Stimulated activated CD4-positive, alpha-beta T cell treated with anti-CD3 and anti-CD28 coated beads, TNF-alpha, amount 100 ng/mL, for 24 hours (primary cell): Measurements from ENCODE around the gene ALG2.

Experiments used
- DNase-seq, 3 experiments: peaks; one replicate each; pipeline ENCODE4 v3.0.0-alpha.2; 2020; ENCODE audit warnings: low read depth in 3 of 3

ALG2 gene

DNA sequence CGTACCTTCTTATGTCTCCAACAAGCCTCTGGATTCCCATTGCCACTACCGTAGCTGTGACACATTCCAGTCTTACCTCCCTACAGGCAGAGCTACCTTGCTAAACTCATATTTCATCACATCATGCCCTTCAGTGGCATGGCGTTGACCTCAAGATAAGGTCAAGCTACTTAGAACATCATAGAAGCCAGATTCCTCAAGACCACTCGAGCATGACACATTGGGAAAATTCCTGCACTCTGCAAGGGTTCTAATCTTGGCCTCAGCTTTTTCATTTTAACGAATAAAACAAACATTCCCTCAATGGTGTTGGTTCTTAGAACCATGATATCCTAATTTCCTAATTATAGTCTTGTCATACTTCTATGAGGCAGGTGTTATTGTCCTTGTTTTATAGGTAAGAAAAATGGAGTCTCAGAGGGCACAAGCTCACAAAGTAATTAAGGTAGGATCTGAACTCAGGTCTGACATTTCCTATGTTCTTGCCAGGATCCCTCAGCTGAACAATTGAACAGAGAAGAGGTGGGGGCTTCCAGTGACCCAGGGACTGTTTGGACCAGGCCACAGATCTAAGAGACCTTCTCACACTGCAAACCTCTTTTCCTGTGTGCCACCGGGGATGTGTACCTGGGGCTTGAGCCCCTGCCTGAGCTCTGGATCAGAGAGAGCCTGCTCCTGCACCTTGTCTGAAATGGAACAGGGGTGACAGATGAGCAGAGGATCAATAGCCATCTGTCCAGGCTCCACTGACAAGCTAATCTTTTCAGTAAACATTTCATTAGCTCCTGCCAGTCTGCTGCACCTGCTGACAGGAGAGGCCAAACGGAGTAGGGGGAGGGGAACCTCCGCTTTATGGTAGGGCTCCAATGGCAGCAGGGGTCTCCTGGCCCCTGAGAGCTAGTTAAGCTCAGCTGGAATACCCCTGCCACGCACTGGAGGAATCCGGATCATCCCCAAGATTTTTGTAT is 49.3 kb downstream of the ALG2 start:
- no peak for DNase-seq

DNA sequence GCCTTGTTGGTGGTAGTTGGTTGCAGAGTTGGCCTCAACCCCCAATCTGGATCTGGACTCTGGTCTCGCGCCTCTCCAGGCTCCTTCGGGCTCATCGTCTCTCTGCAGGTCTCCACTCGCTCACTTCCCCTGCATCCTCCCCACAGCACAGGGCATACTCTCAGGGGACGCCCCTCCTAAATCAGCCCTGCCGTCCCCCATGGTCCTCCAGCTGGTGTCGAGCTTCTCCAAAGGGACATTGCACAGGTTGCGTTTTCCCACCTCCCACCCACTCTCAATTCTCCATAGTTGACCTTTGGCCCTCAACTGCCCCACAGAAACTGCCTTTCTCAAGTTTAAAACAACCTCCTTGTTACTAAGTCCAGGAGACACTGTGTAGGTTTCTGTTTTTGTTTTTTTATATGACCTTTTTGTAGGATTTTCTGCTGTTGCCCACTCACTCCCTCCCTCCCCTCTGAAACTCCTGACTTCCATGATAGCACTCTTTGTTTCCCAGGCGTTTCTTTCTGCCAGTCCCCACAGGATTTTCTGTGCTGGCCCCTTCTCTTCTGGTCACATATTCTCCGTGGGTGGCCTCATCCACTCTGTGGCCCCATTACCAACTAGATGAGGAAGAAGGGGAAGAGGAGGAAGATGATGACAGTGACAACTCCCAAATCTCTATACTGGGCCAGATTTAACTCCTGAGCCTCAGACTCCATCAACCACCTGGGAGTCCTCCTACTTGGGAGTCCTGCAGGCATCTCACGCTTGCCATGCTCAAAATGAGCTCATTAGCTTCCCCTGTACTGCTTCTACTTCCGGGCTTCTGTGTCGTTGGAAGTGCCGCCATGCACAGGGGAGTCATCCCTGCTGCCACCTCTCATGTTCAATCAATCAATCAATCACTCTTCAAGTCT is 50.3 kb downstream of the ALG2 start:
- DNase-seq = no peak

DNA sequence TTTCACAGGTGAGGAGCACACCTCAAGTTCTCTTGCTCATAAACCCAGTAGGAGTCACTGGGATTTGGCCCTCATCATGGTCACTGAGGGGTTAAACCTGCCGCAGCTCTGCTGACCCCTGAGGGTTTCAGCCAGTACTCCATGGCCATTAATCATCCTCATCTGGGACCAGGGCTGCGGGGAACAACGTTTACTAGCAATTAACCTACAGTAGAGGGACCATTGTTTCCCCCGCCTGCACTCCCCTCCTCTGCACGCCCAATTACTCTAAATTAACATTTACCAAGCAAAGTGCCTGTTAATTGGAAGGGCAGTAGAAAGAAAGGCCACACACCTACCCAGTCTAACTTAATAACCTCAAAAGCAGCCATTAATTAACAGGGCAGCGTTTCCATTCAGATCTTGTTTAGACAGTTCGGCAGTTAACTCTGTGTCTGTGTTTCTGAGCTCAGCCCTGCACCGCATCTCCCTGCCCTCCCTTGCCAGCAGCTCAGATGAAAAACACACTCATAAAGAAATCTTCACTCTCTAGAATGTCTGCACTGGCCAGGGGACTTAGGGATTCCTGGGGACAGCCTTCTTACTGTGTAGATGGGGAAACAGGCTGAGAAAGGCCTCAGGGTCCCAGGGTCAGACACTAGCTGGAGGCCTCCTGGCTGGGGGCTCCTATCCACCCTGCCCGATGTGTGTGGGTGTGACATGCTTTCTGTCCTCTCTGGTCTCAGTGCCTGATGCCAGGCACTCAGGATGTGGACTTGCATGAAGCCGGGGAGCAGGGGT is 51.6 kb downstream of the ALG2 start:
- no peak for DNase-seq

DNA sequence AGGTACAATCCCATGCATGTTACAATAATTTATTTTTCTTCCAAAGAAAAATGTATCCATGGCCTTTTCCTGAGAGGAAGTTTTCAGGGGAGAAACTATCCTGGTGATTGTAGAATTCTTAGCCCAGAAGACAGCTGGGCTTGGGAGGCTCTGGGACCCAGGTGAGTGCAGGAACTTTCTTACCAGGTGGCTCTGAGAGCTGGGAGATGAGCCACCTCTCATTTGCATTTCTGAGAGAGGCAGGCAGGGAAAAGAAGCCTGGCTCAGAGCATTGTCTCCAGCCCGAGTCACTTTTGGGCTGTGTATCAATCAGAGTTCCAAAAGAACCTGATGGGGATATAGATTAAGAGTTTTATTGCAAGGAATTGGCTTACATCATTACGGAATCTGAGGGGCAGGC is 52.7 kb downstream of the ALG2 start:
- no peak for DNase-seq

DNA sequence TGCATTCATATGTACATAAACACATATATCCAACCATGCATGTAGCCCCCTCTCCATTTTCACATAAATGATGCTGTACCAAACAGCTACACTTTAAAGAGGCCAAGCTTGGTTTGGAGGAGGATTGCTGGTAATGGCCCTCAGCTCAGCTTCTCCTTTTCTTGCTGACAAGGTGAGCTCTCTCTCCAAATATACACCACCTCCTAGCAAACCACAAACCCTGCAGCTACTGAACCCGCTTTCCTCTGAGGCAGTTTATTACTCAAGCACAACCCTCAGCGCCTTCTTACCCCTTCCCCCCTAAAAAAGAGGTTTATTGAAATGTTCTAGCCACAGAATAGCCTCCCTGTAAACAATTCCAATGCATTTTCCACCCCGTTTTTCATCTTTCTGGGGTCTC is 54.0 kb downstream of the ALG2 start:
- no peak for DNase-seq

DNA sequence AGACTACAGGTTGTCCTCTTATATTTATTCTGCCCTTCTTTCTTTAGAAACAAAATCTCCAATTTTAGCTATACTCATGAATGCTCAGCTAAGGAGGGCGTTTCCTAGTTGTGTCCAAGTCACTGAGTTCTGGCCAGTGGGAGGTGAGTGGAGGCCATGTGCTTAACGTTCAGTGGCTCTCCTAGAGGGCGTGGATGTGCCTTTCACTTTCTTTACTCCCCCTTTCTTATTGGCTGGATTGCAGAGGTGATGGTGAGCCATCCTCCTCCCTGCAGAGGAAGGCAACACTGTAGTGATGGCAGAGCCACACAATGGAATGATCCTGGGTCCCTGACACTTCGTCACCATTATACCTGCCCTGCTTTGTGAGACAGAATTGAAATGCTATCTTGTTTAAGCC is 54.6 kb downstream of the ALG2 start:
- DNase-seq = no peak
